Heart left ventricle (tissue), 16 donors: ENCODE results near the gene SCLY. TPM values are rescaled to one million over a fixed set of nuclear protein-coding genes. Genes with fewer than 3 reads are reported as not detected.

Experiments
- ATAC-seq, 4 donors: fragments of 200-7000 bp; cut with Tn5 transposase; one replicate each; pipeline ENCODE4 v1.9.1; 2020 to 2022; ENCODE audit warnings: moderate library complexity in 4 of 4, mild to moderate bottlenecking in 3 of 4, moderate number of reproducible peaks in 1 of 4
- DNase-seq, 5 donors: peaks; one replicate each; pipeline ENCODE4 v3.0.0-alpha.2; 2020
- H3K27ac ChIP-seq, 12 donors: fragments of 200-600 bp; sonication (generic) in 4 of 12; one replicate each; pipeline versions ENCODE4 v1.5.0 to v1.8.0; 2016 to 2022; ENCODE audit warnings: mild to moderate bottlenecking in 2 of 12
- H3K27me3 ChIP-seq, 9 donors: fragments of 200-600 bp; sonication (generic) in 2 of 9; one replicate each; pipeline versions ENCODE4 v1.5.1 to v1.8.0; 2016 to 2022; ENCODE audit warnings: mild to moderate bottlenecking in 3 of 9
- H3K36me3 ChIP-seq, 9 donors: fragments of 200-600 bp; sonication (generic) in 2 of 9; one replicate each; pipeline versions ENCODE4 v1.5.0 to v1.8.0; 2018 to 2022; ENCODE audit warnings: mild to moderate bottlenecking in 2 of 9
- H3K4me1 ChIP-seq, 12 donors: fragments of 200-600 bp; sonication (generic) in 4 of 12; one replicate each; pipeline versions ENCODE4 v1.5.0 to v1.8.0; 2016 to 2022; ENCODE audit warnings: mild to moderate bottlenecking in 3 of 12
- H3K4me3 ChIP-seq, 12 donors: fragments of 200-600 bp; sonication (generic) in 4 of 12; one replicate each; pipeline versions ENCODE4 v1.5.0 to v1.8.0; 2017 to 2022; ENCODE audit warnings: mild to moderate bottlenecking in 9 of 12, moderate library complexity in 4 of 12
- H3K9me3 ChIP-seq, 12 donors: fragments of 200-600 bp; sonication (generic) in 4 of 12; one replicate each; pipeline versions ENCODE4 v1.5.0 to v1.8.0; 2016 to 2022; ENCODE audit warnings: mild to moderate bottlenecking in 1 of 12
- POLR2A ChIP-seq, 2 donors: fragments of 450-650 bp; IDR thresholded peaks; one replicate each; pipeline ENCODE4 v1.6.1; 2017; ENCODE audit warnings: antibody characterized with exemption in 2 of 2, mild to moderate bottlenecking in 2 of 2, moderate library complexity in 2 of 2
- WGBS, 4 donors: extraction: QIAGEN DNeasy Blood & Tissue Kit in 2 of 4; methylation state at CpG; one replicate each; pipeline versions ENCODE4 v1.1.5 to v1.1.7; 2013 to 2018; 5-methylcytosine and 5-hydroxymethylcytosine counted together
- intact Hi-C, 10 donors: fragments of 100-400 bp; cut with DNase I; formaldehyde crosslinking; loops; one replicate each; pipeline versions ENCODE4 v1.11.1 to v1.14.2; 2022
- polyA plus RNA-seq, 2 donors: library from polyadenylated mRNA; stranded (reverse); fragments of 200-250 nt; gene quantifications; one replicate each; pipeline ENCODE4 v1.2.3, GENCODE V29; 2013
- total RNA-seq, 9 donors: library from RNA; depleted of rRNA in 2 of 9; stranded (reverse); fragments of >200 nt in 2 of 9; fragmentation: NEBNext Ultra II Directional in 3 of 9; extraction: Animal tissue kit (Norgen Biotek cat#: 25700) in 3 of 9; gene quantifications; one replicate each; pipeline versions ENCODE4 v1.1.0 to v1.2.4, GENCODE V29; 2016 to 2023
- TF ChIP-seq, protein P1 (sequence below), 12 donors: fragments of 200-600 bp; sonication (generic) in 4 of 12; IDR thresholded peaks; one replicate each; pipeline versions ENCODE4 v1.5.0 to v1.8.0; 2018 to 2022; ENCODE audit warnings: antibody characterized with exemption in 12 of 12, mild to moderate bottlenecking in 5 of 12
- donor health status: ischemic (EF 13 %, LVEDD 7.1; RV severe dilation, severe dysfunction).
- donor health status: healthy with polysubstance abuse.
- donor health status: DM: no; HTN: yes; CAD: no.
- donor health status: DM: no; HTN: no; CAD: no.
- donor health status: ischemic (EF 25% LVEDD 6.9; RV normal size, moderate dysfunction).
- donor health status: ischemic (EF 25% LVEDD 5.7; RV mildly dilated, moderate dysfunction).
- donor health status: healthy.
- donor health status: DM: yes; HTN: yes; CAD: no.
- donor health status: ischemic (EF 35%, LVEDD 5.7; RV mildly dilated, moderate dysfunction).
- donor health status: nonischemic (EF 11% LVEDD 7.7; RV severe dilation, severe dysfunction).
- donor health status: DM: yes; HTN: yes; CAD: no.
- donor health status: PGD.
- donor health status: ischemic (EF 29% LVEDD 5.4; RV normal size, mild dysfunction).
- donor health status: nonischemic (EF 23%, LVEDD 6.1; RV moderate dilation, normal function).

Gene SCLY
- total and polyA plus RNA-seq, 11 donors: 6.9 to 21.2 (median 10.6) TPM

DNA sequence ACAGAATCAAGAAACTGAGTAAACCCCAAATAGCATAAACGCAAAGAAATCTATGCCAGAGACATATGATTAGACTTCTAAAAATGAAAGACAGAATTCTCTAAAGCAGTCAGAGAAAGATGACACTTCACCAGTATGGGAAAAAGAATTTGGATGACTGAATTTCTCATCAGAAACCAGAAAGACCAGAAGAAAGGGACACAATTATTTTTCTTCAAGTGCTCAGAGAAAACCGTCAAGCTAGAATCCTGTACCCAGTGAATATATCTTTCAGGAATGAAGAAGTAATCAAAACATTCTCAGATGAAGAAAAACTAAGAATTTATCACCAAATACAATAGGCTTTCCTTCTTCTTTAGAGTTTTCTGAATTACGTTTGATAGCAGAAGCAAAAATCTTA is 25.1 kb downstream of the SCLY start:
- H3K36me3 ChIP-seq: peaks cover 0 to 44% (median 28%) of the 10 kb centered on the region in 9 donors
- no peaks in the 10 kb centered on the region for H3K27me3 ChIP-seq
- H3K4me3 ChIP-seq: no peak overlapping the region
- intact Hi-C loops: no loop called here
- WGBS, 4 donors: 96 to 99% (median 97%) methylated on average over 3 of the region's 3 CpGs
- TF ChIP-seq, protein P1, sequence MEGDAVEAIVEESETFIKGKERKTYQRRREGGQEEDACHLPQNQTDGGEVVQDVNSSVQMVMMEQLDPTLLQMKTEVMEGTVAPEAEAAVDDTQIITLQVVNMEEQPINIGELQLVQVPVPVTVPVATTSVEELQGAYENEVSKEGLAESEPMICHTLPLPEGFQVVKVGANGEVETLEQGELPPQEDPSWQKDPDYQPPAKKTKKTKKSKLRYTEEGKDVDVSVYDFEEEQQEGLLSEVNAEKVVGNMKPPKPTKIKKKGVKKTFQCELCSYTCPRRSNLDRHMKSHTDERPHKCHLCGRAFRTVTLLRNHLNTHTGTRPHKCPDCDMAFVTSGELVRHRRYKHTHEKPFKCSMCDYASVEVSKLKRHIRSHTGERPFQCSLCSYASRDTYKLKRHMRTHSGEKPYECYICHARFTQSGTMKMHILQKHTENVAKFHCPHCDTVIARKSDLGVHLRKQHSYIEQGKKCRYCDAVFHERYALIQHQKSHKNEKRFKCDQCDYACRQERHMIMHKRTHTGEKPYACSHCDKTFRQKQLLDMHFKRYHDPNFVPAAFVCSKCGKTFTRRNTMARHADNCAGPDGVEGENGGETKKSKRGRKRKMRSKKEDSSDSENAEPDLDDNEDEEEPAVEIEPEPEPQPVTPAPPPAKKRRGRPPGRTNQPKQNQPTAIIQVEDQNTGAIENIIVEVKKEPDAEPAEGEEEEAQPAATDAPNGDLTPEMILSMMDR (IDR thresholded peaks at IDR 0.05): no peak
- TF ChIP-seq POLR2A (IDR thresholded peaks at IDR 0.05): no peak
- peaks cover 0 to 10% (median 0%) of the 10 kb centered on the region in 12 donors for H3K4me1 ChIP-seq
- ATAC-seq: no peak
- no peak overlapping the region for H3K27ac ChIP-seq
- H3K9me3 ChIP-seq: no peaks in the 10 kb centered on the region
- DNase-seq: no peak

DNA sequence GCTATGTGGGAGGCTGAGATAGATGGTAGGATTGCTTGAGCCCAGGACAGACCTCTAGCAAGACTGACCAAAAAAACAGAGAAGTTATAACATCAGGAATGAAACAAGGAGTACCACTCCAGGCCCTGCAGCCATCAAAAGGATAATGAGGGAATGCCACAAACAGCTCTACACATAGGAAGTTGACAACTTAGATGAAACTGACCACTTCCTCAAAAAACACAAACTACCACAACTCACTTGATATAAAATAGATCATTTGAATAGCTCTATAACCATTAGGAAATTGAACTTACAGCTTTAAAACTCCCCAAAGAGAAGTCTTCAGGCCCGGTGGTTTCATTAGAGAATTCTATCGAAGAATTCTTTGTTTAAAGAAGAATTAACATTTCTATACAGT is 26.4 kb downstream of the SCLY start:
- H3K27ac ChIP-seq: peak overlapping the region in 1 of 12 donors; percentile 48
- 83 to 92% (median 89%) methylated on average over 2 of the region's 2 CpGs for WGBS, 4 donors
- TF ChIP-seq POLR2A (IDR thresholded peaks at IDR 0.05): no peak
- TF ChIP-seq, protein P1 (IDR thresholded peaks at IDR 0.05): no peak
- H3K9me3 ChIP-seq: no peaks in the 10 kb centered on the region
- H3K4me3 ChIP-seq: no peak overlapping the region
- peaks cover 0 to 10% (median 0%) of the 10 kb centered on the region in 12 donors for H3K4me1 ChIP-seq
- no peaks in the 10 kb centered on the region for H3K27me3 ChIP-seq
- H3K36me3 ChIP-seq: peaks cover 0 to 33% (median 23%) of the 10 kb centered on the region in 9 donors
- ATAC-seq: no peak
- no peak for DNase-seq
- intact Hi-C loops: no loop called here

DNA sequence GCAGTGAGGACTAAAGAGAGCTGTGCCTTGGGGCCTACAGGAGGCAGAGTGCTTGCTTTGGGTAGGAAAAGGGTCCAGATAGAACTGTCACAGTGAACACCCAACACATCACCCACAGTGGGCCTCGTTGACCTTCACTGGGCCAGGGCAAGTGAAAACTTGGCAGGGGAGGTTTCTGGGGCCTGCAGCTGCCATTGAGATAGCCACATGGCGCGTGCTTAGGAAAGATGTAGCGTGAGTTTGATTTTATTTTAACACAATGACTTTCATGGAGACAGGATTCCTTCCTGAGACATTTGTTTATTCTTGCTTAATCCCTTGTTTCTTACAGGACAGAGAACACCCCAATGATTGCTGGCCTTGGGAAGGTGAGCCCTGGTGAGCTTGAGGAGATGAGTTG is 30.1 kb downstream of the SCLY start:
- TF ChIP-seq, protein P1 (IDR thresholded peaks at IDR 0.05): no peak
- no peak for TF ChIP-seq POLR2A (IDR thresholded peaks at IDR 0.05)
- intact Hi-C loops: no loop called here
- Histone ChIP-seq H3K27ac (no peak overlapping the region), H3K9me3 (no peaks in the 10 kb centered on the region), H3K4me1 (peaks cover 0 to 10% (median 0%) of the 10 kb centered on the region in 12 donors), H3K36me3 (peaks cover 0 to 4% (median 0%) of the 10 kb centered on the region in 9 donors), H3K27me3 (no peaks in the 10 kb centered on the region), H3K4me3 (no peak overlapping the region)
- DNase-seq (no peak), ATAC-seq (no peak)
- WGBS, 4 donors: 82 to 91% (median 90%) methylated on average over 4 of the region's 4 CpGs

DNA sequence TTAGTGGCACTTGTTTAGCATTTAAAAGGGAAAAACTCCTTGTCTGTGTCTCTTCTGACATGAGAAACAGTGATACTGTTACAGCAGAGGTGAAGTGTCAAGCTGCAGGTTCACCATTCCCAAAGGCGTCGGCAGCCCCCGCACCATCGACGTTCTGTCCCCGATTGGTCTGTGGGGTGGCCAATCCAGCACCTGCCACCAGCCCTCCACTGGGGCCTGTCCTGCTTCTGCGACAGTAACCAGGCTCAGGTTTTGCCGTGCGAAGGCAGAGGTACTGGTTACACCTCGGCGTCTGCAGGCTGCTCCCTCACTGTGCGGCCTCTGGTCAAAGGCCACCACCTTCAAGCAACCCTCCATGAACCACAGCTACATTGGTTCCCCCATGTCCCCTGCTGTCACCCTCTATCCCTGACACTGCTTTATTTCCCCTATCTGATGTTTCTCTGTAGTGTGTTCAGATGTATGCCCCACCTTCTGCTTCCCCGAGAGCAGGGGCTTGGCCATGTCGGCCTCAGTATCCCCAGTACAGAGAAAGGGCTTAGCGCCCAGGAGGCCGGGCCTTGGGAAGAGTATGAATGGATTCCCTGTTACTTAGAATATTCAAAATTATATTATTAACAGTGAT is 30.7 kb downstream of the SCLY start:
- TF ChIP-seq POLR2A (IDR thresholded peaks at IDR 0.05): no peak
- TF ChIP-seq, protein P1 (IDR thresholded peaks at IDR 0.05): no peak
- DNase-seq: no peak

More for the DNA sequence above, 30.7 kb downstream of the SCLY start:
- Histone ChIP-seq H3K9me3 (no peaks in the 10 kb centered on the region), H3K27me3 (no peaks in the 10 kb centered on the region), H3K4me3 (no peak overlapping the region), H3K27ac (no peak overlapping the region), H3K36me3 (peaks cover 0 to 4% (median 0%) of the 10 kb centered on the region in 9 donors), H3K4me1 (peaks cover 0 to 10% (median 0%) of the 10 kb centered on the region in 12 donors)
- ATAC-seq: no peak
- intact Hi-C loops: no loop called here
- 88 to 94% (median 93%) methylated on average over 16 of the region's 16 CpGs for WGBS, 4 donors
